T follicular helper cell (primary cell): Measurements from ENCODE around the gene CIB2.
A peak's percentile ranks its signal among the peaks of the same experiment; 100 is the strongest.
"Not testable (repeated sequence)": the region's sequence is repeated elsewhere in the genome, so short reads cannot be mapped to it uniquely, and the experiment has no call there.

ENCODE experiments used
- DNase-seq: peaks from one replicate; pipeline ENCODE4 v3.0.0-alpha.2; 2020; ENCODE audit warnings: low read depth
- total RNA-seq, 2 experiments: gene quantifications; one replicate each; lab custom pipeline; 2026; lab: John Stamatoyannopoulos, UW

CIB2 gene
- total RNA-seq, result 1.3 to 1.8 reads per million in 2 experiments

GRCh38 chr15:78131295-78132061 lies at the start of gene CIB2:
Gene CIB2, minus strand, starts transcription at chr15:78131445. Its CDS starts 230 bp downstream, at chr15:78131215.
- peak; percentile 64 for DNase-seq

GRCh38 chr15:78179906-78180305 lies 48.7 kb upstream of the CIB2 start:
- DNase-seq, result no peak

GRCh38 chr15:78179286-78179840 lies 48.1 kb upstream of the CIB2 start:
- no peak for DNase-seq

DNA sequence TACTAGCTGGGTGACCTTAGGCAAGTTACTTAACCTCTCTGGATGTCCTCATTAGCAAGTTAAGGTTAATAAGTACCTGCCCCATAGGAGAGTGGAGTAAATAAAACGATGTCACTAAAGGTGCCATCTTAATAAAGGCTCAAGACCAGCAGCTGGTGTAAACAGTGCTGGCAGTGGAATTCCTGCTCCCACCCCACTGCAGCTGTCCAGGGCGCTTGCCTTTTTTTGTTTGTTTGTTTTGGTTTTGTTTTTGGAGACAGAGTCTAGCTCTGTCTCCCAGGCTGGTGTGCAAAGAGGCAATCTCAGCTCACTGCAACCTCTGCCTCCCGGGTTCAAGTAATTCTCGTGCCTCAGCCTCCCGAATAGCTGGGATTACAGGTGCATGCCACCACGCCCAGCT lies 46.8 kb upstream of the CIB2 start:
- no peak for DNase-seq

DNA sequence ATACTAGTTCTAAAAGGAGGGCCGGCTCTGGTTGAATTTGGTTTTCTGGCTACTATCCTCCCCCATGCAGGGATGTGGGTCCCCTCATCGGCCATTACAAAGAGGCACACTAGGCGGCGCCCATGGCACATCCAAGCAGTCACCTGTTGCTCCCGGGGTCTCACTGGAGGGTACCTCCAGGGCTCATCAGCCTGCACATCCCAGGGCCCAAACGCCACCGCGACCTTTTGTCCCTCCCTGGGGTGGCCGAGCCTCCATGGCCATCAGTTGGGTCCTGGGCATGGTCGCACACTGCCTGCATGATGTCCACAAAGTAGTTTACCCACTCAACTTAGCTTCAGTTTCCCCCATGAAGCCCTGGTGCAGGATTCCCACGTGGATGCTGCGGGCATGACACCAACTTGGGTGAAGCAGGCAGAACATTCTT lies 46.2 kb upstream of the CIB2 start:
- no peak for DNase-seq

DNA sequence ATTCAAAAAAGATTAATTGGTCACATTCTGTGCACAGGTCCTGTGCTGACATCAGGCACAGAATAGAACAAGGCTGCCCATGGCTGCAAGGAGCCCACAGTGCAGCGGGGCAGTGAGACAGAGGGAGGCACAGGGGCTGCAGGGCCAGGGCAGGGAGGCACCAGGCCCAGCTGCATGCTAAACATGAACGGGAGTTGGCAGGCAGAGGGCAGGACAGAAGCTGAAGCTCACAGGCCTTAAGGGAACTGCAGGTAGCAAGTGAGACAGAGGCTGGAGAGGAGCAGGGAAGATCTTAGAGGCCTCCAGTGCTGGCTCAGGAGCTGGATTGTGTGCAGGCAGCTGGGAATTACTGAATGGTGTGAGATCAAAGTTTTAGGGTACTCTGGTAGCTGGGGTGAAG lies 44.1 kb upstream of the CIB2 start:
- DNase-seq, result no peak

- no peak for DNase-seq
These were observed 43.2 kb upstream of the CIB2 start for GRCh38 chr15:78174401-78174800.

GRCh38 chr15:78171864-78172472 lies 40.7 kb upstream of the CIB2 start:
- no peak for DNase-seq

- no peak for DNase-seq
These were observed 39.9 kb upstream of the CIB2 start for GRCh38 chr15:78170848-78171773.

DNA sequence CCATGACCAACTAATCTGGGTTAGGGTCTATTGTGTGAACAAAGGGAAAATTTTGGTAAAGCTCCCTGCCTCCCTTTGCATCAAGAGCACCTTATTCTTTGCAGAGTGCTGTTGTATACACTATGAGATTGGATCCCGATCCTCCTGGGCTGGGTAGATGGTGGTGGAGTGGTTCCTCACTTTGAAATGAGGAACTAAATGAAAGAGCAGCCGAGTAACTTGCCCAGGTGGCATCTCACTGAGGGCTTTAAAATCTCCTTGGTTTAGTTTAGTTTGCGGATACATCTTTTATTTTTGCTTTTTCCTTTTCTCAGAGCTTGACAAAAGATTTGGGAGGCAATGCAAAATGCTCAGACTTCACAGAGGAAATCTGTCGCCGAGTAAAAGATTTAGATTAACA lies 37.4 kb upstream of the CIB2 start:
- DNase-seq, result no peak

DNA sequence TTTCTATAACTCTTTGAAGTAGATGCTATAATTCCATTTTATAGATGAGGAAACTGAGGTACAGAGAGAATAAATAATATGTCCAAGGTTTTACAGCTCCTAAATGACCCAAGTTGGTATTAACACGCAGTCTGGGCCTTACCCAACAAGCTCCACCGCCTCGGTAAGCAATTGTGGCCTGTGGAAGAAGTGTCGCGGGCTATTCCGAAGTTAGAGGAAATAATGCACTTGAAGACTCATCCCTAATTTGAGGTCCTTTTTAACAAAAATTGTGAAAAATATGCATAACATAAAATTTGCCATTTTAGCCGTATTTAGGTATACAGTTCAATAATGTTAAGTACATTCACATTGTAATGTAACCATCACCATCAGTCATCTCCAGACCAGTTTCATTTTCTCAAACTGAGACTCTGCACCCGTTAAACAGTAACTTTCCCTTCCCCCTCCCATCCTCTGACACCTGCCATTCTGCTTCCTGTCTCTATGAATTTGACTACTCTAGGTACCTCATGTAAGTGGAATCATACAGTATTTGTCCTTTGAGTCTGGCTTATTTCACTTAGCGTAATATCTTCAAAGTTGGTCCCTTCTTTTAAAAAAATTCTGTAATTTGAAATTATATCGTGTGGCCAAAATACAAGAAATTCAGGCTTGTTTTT lies 36.1 kb upstream of the CIB2 start:
- no peak for DNase-seq

DNA sequence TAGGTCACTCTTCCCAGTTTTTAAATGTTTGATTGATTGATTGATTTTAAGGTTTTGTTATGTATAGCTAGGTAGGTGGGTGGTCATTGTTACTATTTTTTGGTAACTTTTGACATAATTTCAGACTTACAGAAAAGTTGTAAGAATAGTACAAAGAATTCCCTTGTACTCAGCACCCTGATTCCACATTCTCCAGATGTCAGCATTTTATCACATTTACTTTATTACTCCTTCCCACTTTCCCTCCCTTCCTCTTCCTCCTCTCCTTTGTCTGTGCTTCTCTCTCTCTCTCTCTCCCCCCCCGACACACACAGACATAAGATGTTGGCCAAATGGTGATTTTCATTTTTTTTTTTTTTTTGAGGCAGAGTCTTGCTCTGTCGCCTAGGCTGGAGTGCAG lies 32.8 kb upstream of the CIB2 start:
- DNase-seq, result no peak

DNA sequence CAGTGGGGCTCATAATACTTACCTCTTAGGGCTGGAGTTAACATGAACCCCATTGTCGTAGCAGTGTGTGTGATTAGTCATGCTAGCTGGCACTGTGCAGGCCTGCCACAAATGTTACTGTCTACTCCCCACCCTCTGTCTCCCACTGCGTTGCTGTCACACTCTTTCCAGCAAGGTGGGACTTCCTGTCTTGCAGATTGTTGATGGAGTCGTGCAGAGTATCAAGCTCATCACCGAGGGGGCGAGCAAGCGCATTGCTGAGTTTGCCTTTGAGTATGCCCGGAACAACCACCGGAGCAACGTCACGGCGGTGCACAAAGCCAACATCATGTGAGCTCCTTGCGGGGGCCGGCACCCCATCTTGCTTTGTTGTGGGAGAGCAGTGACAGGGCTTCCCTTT lies 30.8 kb upstream of the CIB2 start:
- DNase-seq, result peak; percentile 37

GRCh38 chr15:78159395-78159794 lies 28.1 kb upstream of the CIB2 start:
- DNase-seq, result no peak

DNA sequence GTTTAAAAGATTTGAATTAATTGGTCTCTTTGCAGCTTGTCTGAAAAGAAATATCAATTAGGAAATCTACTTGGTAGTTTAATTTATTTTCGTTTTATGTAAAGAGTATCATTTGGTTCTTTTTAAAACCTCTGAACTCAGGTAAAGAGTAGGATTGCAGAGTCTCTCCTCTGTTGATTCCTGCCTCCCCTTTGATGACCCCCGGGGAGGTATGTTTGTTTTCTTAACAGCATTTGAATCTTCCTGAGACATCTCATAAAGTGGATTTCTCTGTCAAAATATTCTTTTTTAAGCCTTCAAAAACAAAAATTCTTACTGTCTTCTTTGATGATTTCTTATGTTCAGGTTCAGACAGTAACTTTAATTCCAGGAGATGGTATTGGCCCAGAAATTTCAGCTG lies 26.0 kb upstream of the CIB2 start:
- no peak for DNase-seq

DNA sequence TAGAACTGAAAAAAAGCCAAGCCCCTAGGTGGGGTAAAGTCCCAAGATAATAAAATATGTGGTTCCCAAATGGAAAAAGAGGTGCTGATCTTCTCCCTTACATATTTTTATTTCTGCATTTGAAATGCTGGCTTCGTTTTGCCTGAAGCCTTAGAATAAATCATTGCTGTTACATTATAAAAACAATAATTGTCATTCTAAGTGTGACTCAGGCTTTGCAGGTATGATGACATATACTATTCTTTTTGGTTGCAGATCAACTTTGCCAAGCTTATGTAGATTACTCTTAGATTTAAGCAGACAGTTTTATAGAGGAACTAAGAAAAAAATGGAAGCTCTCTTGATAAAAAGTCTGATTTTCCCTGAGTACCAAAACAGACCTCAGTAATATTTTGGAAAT lies 25.4 kb upstream of the CIB2 start:
- DNase-seq, result no peak

- DNase-seq, result no peak
These were observed 24.2 kb upstream of the CIB2 start for GRCh38 chr15:78155355-78155939.

DNA sequence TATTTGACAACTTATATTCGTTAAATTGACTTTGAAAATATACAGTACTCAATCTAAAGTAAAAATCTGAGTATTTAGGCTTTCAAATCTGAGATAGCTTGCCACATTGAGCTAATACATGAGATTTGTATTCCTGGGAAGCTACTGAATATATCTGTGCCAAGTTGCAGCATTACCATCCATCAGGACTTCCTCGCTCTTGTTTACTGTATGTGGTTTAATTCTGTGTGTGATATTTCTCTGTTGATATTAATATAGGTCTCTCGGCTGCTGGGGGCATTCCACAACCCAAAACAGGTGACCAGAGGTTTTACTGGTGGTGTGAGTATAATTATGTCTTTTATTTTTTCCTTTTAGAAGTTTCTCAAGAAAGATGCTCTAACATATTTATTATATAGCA lies 23.7 kb upstream of the CIB2 start:
- no peak for DNase-seq

DNA sequence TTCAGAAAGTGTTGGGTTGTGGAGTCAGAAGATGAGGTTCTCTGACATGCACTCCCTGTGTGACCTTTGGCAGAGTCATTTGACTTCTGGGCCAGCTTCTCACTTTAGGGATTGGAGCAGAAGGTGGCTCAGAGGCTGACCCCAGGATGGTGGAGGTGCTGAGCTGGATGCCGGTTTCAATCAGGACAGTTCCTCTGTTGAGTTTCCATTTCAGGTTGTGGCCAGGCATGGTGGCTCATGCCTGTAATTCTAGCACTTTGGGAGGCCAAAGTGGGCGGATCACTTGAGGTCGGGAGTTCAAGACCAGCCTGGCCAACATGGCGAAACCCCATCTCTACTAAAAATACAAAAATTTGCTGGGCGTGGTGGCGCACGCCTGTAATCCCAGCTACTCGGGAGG lies 19.8 kb upstream of the CIB2 start:
- DNase-seq, result not testable (repeated sequence)

DNA sequence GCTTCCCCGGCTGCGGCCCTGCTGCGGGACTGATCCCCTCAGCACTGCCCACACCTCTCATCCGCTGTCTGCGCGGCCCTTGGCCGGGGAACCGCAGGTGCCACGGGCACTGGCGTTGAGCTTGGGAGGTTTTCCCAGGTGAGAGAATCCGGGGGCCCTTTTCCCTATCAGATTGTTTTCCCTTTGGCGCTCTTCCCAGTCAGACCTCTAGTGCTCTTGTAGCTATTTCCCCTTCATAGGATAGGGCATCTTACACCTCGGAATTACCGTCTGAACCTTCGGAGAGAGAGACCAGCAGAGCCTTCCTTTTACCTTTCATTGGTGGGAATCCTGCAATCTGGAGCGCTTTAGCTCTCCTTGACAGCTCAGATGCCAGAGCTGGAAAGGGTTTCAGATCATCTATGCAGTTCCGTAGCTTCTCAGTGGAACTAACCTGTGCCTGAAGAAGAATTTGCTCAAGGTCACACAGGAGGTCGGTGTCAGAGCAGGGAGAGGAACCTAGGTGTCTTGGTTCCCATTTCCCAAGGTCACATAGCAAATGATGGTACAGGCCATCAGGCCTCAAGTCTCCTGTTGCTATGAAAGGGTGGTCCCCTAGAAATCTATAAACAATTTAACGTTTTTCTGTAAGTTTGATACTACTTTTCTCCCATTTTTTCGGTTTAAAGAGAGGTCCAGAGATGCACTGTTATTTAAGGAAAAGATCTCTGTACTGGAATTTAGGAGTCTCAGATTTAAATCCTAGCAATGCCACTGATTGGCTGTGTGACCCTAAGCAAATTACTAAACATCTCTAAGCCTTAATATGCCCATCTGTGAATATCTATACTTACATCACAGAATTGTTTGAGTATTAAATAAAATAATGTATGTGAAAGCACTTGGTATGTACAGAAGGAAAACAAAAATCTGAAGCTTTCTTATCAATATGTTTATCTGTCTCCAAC lies 18.8 kb upstream of the CIB2 start:
- no peak for DNase-seq
